ENCODE measurements around the gene RUNX2. TPM values are rescaled to one million over a fixed set of nuclear protein-coding genes. Genes with fewer than 3 reads are reported as not detected.

The RUNX2 gene
- total and polyA plus RNA-seq, 2 experiments from 2014 or later: 1.0 to 2.1 TPM

GRCh38 chr6:45616209-45616608 is 288.1 kb downstream of the RUNX2 start:
- H4K20me1 ChIP-seq (ENCODE audit: insufficient read depth, poor library complexity, severe bottlenecking): no peaks in the 10 kb centered on the region
- 96% methylated on average over 1 of the region's 1 CpG for WGBS (ENCODE audit: low lambda C conversion rate, missing lambda C conversion rate)
- H3K79me2 ChIP-seq: no peaks in the 10 kb centered on the region

GRCh38 chr6:45617441-45617840 is 289.3 kb downstream of the RUNX2 start:
- Histone ChIP-seq H3K79me2 (no peaks in the 10 kb centered on the region), H3K27me3 (no peaks in the 10 kb centered on the region), H3K4me1 (ENCODE audit: insufficient read depth) (no peaks in the 10 kb centered on the region), H4K20me1 (ENCODE audit: insufficient read depth, poor library complexity, severe bottlenecking) (no peaks in the 10 kb centered on the region), H3K4me3 (no peak overlapping the region), H3K27ac (no peak overlapping the region), H3K36me3 (replicated peaks; ENCODE audit: insufficient read depth, low read depth) (no peaks in the 10 kb centered on the region), H3K9me3 (ENCODE audit: low read depth) (no peaks in the 10 kb centered on the region), H3K4me2 (no peak overlapping the region), H3K9me2 (replicated peaks; ENCODE audit: insufficient read depth) (no peaks in the 10 kb centered on the region), H2AFZ (no peak overlapping the region)
- TF ChIP-seq EZH2 (IDR thresholded peaks at IDR 0.05; ENCODE audit: borderline replicate concordance) (no peak), CTCF (IDR thresholded peaks at IDR 0.05; ENCODE audit: poor library complexity) (no peak), EZH2phosphoT487 (IDR thresholded peaks at IDR 0.05; ENCODE audit: low read depth, severe bottlenecking, unreplicated experiment) (no peak)
- DNase-seq (ENCODE audit: low spot score): no peak
- WGBS (ENCODE audit: low lambda C conversion rate, missing lambda C conversion rate): 82% methylated on average over 3 of the region's 3 CpGs

More at GRCh38 chr6:45616209-45616608, 288.1 kb downstream of the RUNX2 start:
- TF ChIP-seq EZH2phosphoT487 (IDR thresholded peaks at IDR 0.05; ENCODE audit: low read depth, severe bottlenecking, unreplicated experiment): no peak
- TF ChIP-seq CTCF (IDR thresholded peaks at IDR 0.05; ENCODE audit: poor library complexity): no peak
- TF ChIP-seq EZH2 (IDR thresholded peaks at IDR 0.05; ENCODE audit: borderline replicate concordance): no peak
- no peaks in the 10 kb centered on the region for H3K36me3 ChIP-seq (replicated peaks; ENCODE audit: insufficient read depth, low read depth)
- H3K27ac ChIP-seq: no peak overlapping the region
- no peak overlapping the region for H3K4me3 ChIP-seq
- no peaks in the 10 kb centered on the region for H3K9me2 ChIP-seq (replicated peaks; ENCODE audit: insufficient read depth)
- no peak overlapping the region for H2AFZ ChIP-seq
- no peak for DNase-seq (ENCODE audit: low spot score)
- H3K4me2 ChIP-seq: no peak overlapping the region
- no peaks in the 10 kb centered on the region for H3K9me3 ChIP-seq (ENCODE audit: low read depth)
- H3K4me1 ChIP-seq (ENCODE audit: insufficient read depth): peaks cover 5% of the 10 kb centered on the region
- H3K27me3 ChIP-seq: no peaks in the 10 kb centered on the region

- Histone ChIP-seq H3K4me1 (ENCODE audit: insufficient read depth) (no peaks in the 10 kb centered on the region), H3K4me3 (no peak overlapping the region), H3K9me3 (ENCODE audit: low read depth) (no peaks in the 10 kb centered on the region), H3K79me2 (no peaks in the 10 kb centered on the region), H3K27me3 (no peaks in the 10 kb centered on the region), H3K36me3 (replicated peaks; ENCODE audit: insufficient read depth, low read depth) (no peaks in the 10 kb centered on the region), H4K20me1 (ENCODE audit: insufficient read depth, poor library complexity, severe bottlenecking) (no peaks in the 10 kb centered on the region), H3K4me2 (no peak overlapping the region), H2AFZ (no peak overlapping the region), H3K27ac (no peak overlapping the region), H3K9me2 (replicated peaks; ENCODE audit: insufficient read depth) (no peaks in the 10 kb centered on the region)
- TF ChIP-seq EZH2phosphoT487 (IDR thresholded peaks at IDR 0.05; ENCODE audit: low read depth, severe bottlenecking, unreplicated experiment): no peak
- no peak for TF ChIP-seq EZH2 (IDR thresholded peaks at IDR 0.05; ENCODE audit: borderline replicate concordance)
- TF ChIP-seq CTCF (IDR thresholded peaks at IDR 0.05; ENCODE audit: poor library complexity): no peak
- WGBS (ENCODE audit: low lambda C conversion rate, missing lambda C conversion rate): 98% methylated on average over 2 of the region's 2 CpGs
- no peak for DNase-seq (ENCODE audit: low spot score)
Observed at GRCh38 chr6:45618259-45618658, 290.1 kb downstream of the RUNX2 start.

All from hepatocyte (in vitro differentiated cells).